PC-9 (cell line): ENCODE measurements around the gene ALKBH5. TPM values are rescaled to one million over a fixed set of nuclear protein-coding genes. Genes with fewer than 3 reads are reported as not detected.

Experiments used
- BruUV-seq: library from RNA; stranded (reverse); fragments of 400-500 nt; replicated peaks from 2 replicates; lab custom pipeline; 2021; lab: Mats Ljungman, UMichigan
- CTCF ChIA-PET: fragments of 300-600 bp; sonication (Branson Sonifier 250); formaldehyde crosslinking; loops from one replicate; lab custom pipeline; 2022; ENCODE audit warnings: antibody characterized with exemption; lab: Charles Lee
- POLR2A ChIA-PET: fragments of 300-600 bp; sonication (Branson Sonifier 250); formaldehyde crosslinking; loops from one replicate; lab custom pipeline; 2022; ENCODE audit warnings: antibody characterized with exemption; ENCODE audit not compliant: unreplicated experiment; lab: Charles Lee
- DNase-seq, 2 experiments: peaks; one replicate each; pipeline versions ENCODE4 v3.0.0 to v3.0.0-alpha.2; 2015 to 2022; ENCODE audit warnings: mixed read lengths in 1 of 2
- H2AFZ ChIP-seq: fragments of 200-600 bp; sonication (generic); 2 replicates; pipeline ENCODE4 v1.8.1; 2017; ENCODE audit warnings: antibody characterized with exemption
- H3F3A ChIP-seq: fragments of 200-600 bp; sonication (generic); 2 replicates; pipeline ENCODE4 v1.8.1; 2017; ENCODE audit warnings: antibody characterized with exemption, mild to moderate bottlenecking, low read depth; ENCODE audit not compliant: insufficient read depth
- H3K27ac ChIP-seq: fragments of 200-600 bp; sonication (generic); 2 replicates; pipeline ENCODE4 v1.6.1; 2016; ENCODE audit warnings: mixed run types
- H3K27me3 ChIP-seq: fragments of 200-600 bp; sonication (generic); 2 replicates; pipeline ENCODE4 v1.6.1; 2016; ENCODE audit warnings: low read depth, mixed run types; ENCODE audit not compliant: insufficient read depth
- H3K36me3 ChIP-seq: fragments of 200-600 bp; sonication (generic); 2 replicates; pipeline ENCODE4 v1.6.1; 2016; ENCODE audit warnings: low read depth, mixed run types
- H3K4me1 ChIP-seq: fragments of 200-600 bp; sonication (generic); replicated peaks from 2 replicates; pipeline ENCODE4 v1.6.1; 2016; ENCODE audit warnings: mixed run types; ENCODE audit not compliant: insufficient read depth
- H3K4me2 ChIP-seq: fragments of 200-600 bp; sonication (generic); 2 replicates; pipeline ENCODE4 v1.6.1; 2017; ENCODE audit warnings: mixed run types
- H3K4me3 ChIP-seq: fragments of 200-600 bp; sonication (generic); 2 replicates; pipeline ENCODE4 v1.6.1; 2016; ENCODE audit warnings: mixed run types
- H3K79me2 ChIP-seq: fragments of 200-600 bp; sonication (generic); 2 replicates; pipeline ENCODE4 v1.6.1; 2017; ENCODE audit warnings: low read depth, mixed run types
- H3K9me2 ChIP-seq: fragments of 200-600 bp; sonication (generic); 2 replicates; pipeline ENCODE4 v1.8.1; 2017; ENCODE audit warnings: mild to moderate bottlenecking; ENCODE audit not compliant: insufficient read depth
- H3K9me3 ChIP-seq: fragments of 200-600 bp; sonication (generic); 2 replicates; pipeline ENCODE4 v1.8.1; 2016; ENCODE audit warnings: low read depth; ENCODE audit not compliant: insufficient read depth
- H4K20me1 ChIP-seq: fragments of 200-600 bp; sonication (generic); 2 replicates; pipeline ENCODE4 v1.8.1; 2017; ENCODE audit not compliant: insufficient read depth
- CTCF ChIP-seq: fragments of 200-600 bp; sonication (generic); conservative IDR thresholded peaks from 2 replicates; pipeline ENCODE4 v1.6.1; 2017; ENCODE audit warnings: mixed run types, antibody characterized with exemption, mild to moderate bottlenecking, moderate library complexity
- EZH2 ChIP-seq: fragments of 200-600 bp; sonication (generic); IDR thresholded peaks from 2 replicates; pipeline ENCODE4 v1.8.0; 2017; ENCODE audit warnings: antibody characterized with exemption, low read depth
- intact Hi-C: fragments of 100-400 bp; cut with micrococcal nuclease; formaldehyde crosslinking; loops from one replicate; pipeline ENCODE4 v1.10.0; 2022; ENCODE audit not compliant: unreplicated experiment
- total RNA-seq: library from RNA; stranded (reverse); gene quantifications from 2 replicates; pipeline ENCODE4 v1.2.3, GENCODE V29; 2021

Gene ALKBH5
- total RNA-seq, 1 experiment from 2014 or later = 117 TPM

- no TSS peak for BruUV-seq
- Histone ChIP-seq H3K9me2 (no peaks in the 10 kb centered on the region), H3K27me3 (no peaks in the 10 kb centered on the region), H3K4me3 (no peak overlapping the region), H3K4me2 (no peak overlapping the region), H4K20me1 (no peaks in the 10 kb centered on the region), H3K36me3 (no peaks in the 10 kb centered on the region), H3K4me1 (0 out of 2 replicates have a peak, but pooled peaks cover 5% of the 10 kb centered on the region), H3K27ac (no peak overlapping the region), H3K9me3 (no peaks in the 10 kb centered on the region), H2AFZ (no peak overlapping the region), H3K79me2 (no peaks in the 10 kb centered on the region), H3F3A (peaks cover 25% of the 10 kb centered on the region; the same call in 1 of the 2 replicates)
- ChIA-PET CTCF (no interaction called here), POLR2A (no interaction called here)
- no peak for TF ChIP-seq CTCF
- no peak for TF ChIP-seq EZH2
- intact Hi-C loops = no loop called here
- DNase-seq = no peak
These were observed 23.3 kb upstream of the ALKBH5 start for GRCh38 chr17:18160128-18160856.

GRCh38 chr17:18161207-18162145 lies 22.2 kb upstream of the ALKBH5 start:
- CTCF ChIA-PET = no interaction called here
- no peaks in the 10 kb centered on the region for H3K27me3 ChIP-seq
- peaks cover 16% of the 10 kb centered on the region; the same call in 1 of the 2 replicates for H3F3A ChIP-seq
- H3K9me2 ChIP-seq = no peaks in the 10 kb centered on the region
- no peaks in the 10 kb centered on the region for H3K36me3 ChIP-seq
- H3K27ac ChIP-seq = no peak overlapping the region
- 0 out of 2 replicates have a peak, but pooled peaks cover 5% of the 10 kb centered on the region for H3K4me1 ChIP-seq
- H4K20me1 ChIP-seq = no peaks in the 10 kb centered on the region
- BruUV-seq = no TSS peak
- intact Hi-C loops = no loop called here
- H3K9me3 ChIP-seq = no peaks in the 10 kb centered on the region
- no peak overlapping the region for H2AFZ ChIP-seq
- H3K4me3 ChIP-seq = no peak overlapping the region
- no peak for DNase-seq
- POLR2A ChIA-PET = no interaction called here
- no peak for TF ChIP-seq CTCF
- TF ChIP-seq EZH2 = no peak
- no peak overlapping the region for H3K4me2 ChIP-seq
- H3K79me2 ChIP-seq = no peaks in the 10 kb centered on the region

GRCh38 chr17:18163547-18163946 lies 20.1 kb upstream of the ALKBH5 start:
- no peak overlapping the region for H3K4me3 ChIP-seq
- no peak overlapping the region for H3K4me2 ChIP-seq
- H3K79me2 ChIP-seq = no peaks in the 10 kb centered on the region
- no peaks in the 10 kb centered on the region for H3K27me3 ChIP-seq
- no TSS peak for BruUV-seq
- H3F3A ChIP-seq = peaks cover 6% of the 10 kb centered on the region; the same call in 1 of the 2 replicates
- no peaks in the 10 kb centered on the region for H4K20me1 ChIP-seq
- no peak overlapping the region for H2AFZ ChIP-seq
- H3K9me3 ChIP-seq = no peaks in the 10 kb centered on the region
- H3K27ac ChIP-seq = no peak overlapping the region
- no peaks in the 10 kb centered on the region for H3K36me3 ChIP-seq
- TF ChIP-seq EZH2 (no peak), CTCF (no peak)
- ChIA-PET CTCF (interaction anchor here (0.7 kb wide), 1 partner anchor 994 kb away, joined by 3 read pairs; no protein-coding TSS in a partner anchor), POLR2A (no interaction called here)
- intact Hi-C loops = no loop called here
- H3K9me2 ChIP-seq = no peaks in the 10 kb centered on the region
- DNase-seq = no peak
- H3K4me1 ChIP-seq = 0 out of 2 replicates have a peak, but pooled peaks cover 2% of the 10 kb centered on the region
